Stomach (tissue), 9 donors: ENCODE measurements around the gene SIGLEC8. TPM values are rescaled to one million over a fixed set of nuclear protein-coding genes. Genes with fewer than 3 reads are reported as not detected.
"Not testable (repeated sequence)": the region's sequence is repeated elsewhere in the genome, so short reads cannot be mapped to it uniquely, and the experiment has no call there.

Experiments
- DNase-seq, 2 donors: peaks; one replicate each; pipeline versions ENCODE4 v3.0.0 to v3.0.0-alpha.2; 2013 to 2019
- H3K27ac ChIP-seq, 5 donors: fragments of 200-600 bp in 4 of 5; sonication (generic) in 4 of 5; one replicate each; pipeline ENCODE4 v1.5.1; 2013 to 2019; ENCODE audit warnings: mild to moderate bottlenecking in 1 of 5, moderate library complexity in 1 of 5
- H3K27me3 ChIP-seq, 3 donors: fragments of 200-600 bp; sonication (generic); one replicate each; pipeline ENCODE4 v1.5.1; 2017 to 2019; ENCODE audit warnings: mixed run types in 1 of 3
- H3K36me3 ChIP-seq, 4 donors: fragments of 200-600 bp; sonication (generic); 1 replicate in 3 of 4; 2 replicates in 1 of 4; pipeline ENCODE4 v1.5.1; 2016 to 2019
- H3K4me1 ChIP-seq, 4 donors: fragments of 200-600 bp; sonication (generic); one replicate each; pipeline ENCODE4 v1.5.1; 2016 to 2019
- H3K4me3 ChIP-seq, 4 donors: fragments of 200-600 bp; sonication (generic) in 3 of 4; one replicate each; pipeline ENCODE4 v1.5.1; 2016 to 2019; ENCODE audit warnings: mild to moderate bottlenecking in 1 of 4
- H3K9me3 ChIP-seq, 4 donors: fragments of 200-600 bp; sonication (generic); one replicate each; pipeline ENCODE4 v1.5.1; 2016 to 2019
- EP300 ChIP-seq: sonication (generic); formaldehyde crosslinking; IDR thresholded peaks from one replicate; pipeline ENCODE4 v1.6.1; 2017; ENCODE audit warnings: antibody characterized with exemption
- POLR2A ChIP-seq, 4 donors: fragments of 450-650 bp; IDR thresholded peaks; one replicate each; pipeline ENCODE4 v1.6.1; 2016; ENCODE audit warnings: antibody characterized with exemption in 4 of 4, control low read depth in 2 of 4, mild to moderate bottlenecking in 1 of 4, moderate library complexity in 1 of 4
- POLR2AphosphoS5 ChIP-seq, 3 donors: sonication (generic); formaldehyde crosslinking; IDR thresholded peaks; one replicate each; pipeline ENCODE4 v1.6.1; 2016; ENCODE audit warnings: antibody characterized with exemption in 3 of 3
- WGBS, 5 donors: extraction: QIAGEN DNeasy Blood & Tissue Kit in 3 of 5; methylation state at CpG; one replicate each; pipeline versions ENCODE4 v1.1.5 to v1.1.7; 2013 to 2018; 5-methylcytosine and 5-hydroxymethylcytosine counted together
- intact Hi-C: fragments of 100-400 bp; cut with DNase I; formaldehyde crosslinking; loops from one replicate; pipeline ENCODE4 v1.15.1; 2023; ENCODE audit warnings: low total_unique reads
- polyA plus RNA-seq, 3 donors: library from polyadenylated mRNA; stranded (reverse); fragments of 200-250 nt; gene quantifications; one replicate each; pipeline ENCODE4 v1.2.3, GENCODE V29; 2013
- total RNA-seq, 5 donors: library from RNA; depleted of rRNA; stranded (reverse); fragments of >200 nt; gene quantifications; one replicate each; pipeline versions ENCODE4 v1.1.0 to v1.2.3, GENCODE V29; 2014 to 2016
- TF ChIP-seq, protein P1 (sequence below), 7 experiments: fragments of 450-650 bp in 4 of 7; fragments of 200-600 bp in 3 of 7; sonication (generic) in 3 of 7; IDR thresholded peaks; one replicate each; pipeline ENCODE4 v1.5.1; 2016 to 2019; ENCODE audit warnings: antibody characterized with exemption in 7 of 7, control low read depth in 2 of 7, mild to moderate bottlenecking in 1 of 7
- donor health status: healthy with polysubstance abuse.
- donor health status: Bipolar disorder and iron deficiency.
- donor health status: healthy.

The SIGLEC8 gene
- total and polyA plus RNA-seq, 8 donors: 0.20 to 2.3 (median 1.1) TPM; not detected in 3

DNA sequence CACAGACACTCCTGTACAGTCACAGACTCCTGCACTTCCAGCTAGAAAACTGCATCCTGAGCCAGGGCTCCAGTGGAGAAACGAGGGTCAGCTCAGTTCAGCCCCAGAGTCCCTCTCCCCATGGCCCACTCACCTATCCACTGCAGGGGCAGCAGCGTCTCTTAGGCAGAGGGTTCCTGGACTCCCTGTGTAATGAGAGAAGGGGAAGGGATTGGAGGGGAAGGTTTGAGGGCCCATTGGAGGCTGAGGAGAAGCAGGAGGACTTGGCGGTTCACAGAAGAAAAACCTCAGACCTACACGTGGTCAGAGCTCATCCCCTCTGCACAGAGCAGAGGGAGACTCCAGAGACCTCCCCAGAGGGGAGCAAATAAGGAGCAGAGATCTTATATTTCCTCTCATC lies 10.9 kb upstream of the SIGLEC8 start:
- DNase-seq: peak in 1 of 2 donors; percentile 15
- Histone ChIP-seq H3K36me3 (no peaks in the 10 kb centered on the region), H3K4me3 (no peak overlapping the region), H3K4me1 (peaks cover 0 to 9% (median 0%) of the 10 kb centered on the region in 4 donors), H3K27me3 (peaks cover 0 to 58% (median 8%) of the 10 kb centered on the region in 3 donors), H3K9me3 (no peaks in the 10 kb centered on the region), H3K27ac (no peak overlapping the region)
- TF ChIP-seq POLR2AphosphoS5 (IDR thresholded peaks at IDR 0.05): no peak
- TF ChIP-seq EP300: no peak
- no peak for TF ChIP-seq POLR2A (IDR thresholded peaks at IDR 0.05)
- TF ChIP-seq, protein P1, sequence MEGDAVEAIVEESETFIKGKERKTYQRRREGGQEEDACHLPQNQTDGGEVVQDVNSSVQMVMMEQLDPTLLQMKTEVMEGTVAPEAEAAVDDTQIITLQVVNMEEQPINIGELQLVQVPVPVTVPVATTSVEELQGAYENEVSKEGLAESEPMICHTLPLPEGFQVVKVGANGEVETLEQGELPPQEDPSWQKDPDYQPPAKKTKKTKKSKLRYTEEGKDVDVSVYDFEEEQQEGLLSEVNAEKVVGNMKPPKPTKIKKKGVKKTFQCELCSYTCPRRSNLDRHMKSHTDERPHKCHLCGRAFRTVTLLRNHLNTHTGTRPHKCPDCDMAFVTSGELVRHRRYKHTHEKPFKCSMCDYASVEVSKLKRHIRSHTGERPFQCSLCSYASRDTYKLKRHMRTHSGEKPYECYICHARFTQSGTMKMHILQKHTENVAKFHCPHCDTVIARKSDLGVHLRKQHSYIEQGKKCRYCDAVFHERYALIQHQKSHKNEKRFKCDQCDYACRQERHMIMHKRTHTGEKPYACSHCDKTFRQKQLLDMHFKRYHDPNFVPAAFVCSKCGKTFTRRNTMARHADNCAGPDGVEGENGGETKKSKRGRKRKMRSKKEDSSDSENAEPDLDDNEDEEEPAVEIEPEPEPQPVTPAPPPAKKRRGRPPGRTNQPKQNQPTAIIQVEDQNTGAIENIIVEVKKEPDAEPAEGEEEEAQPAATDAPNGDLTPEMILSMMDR (IDR thresholded peaks at IDR 0.05): no peak
- 40 to 61% (median 52%) methylated on average over 4 of the region's 4 CpGs for WGBS, 5 donors
- intact Hi-C loops: no loop called here

DNA sequence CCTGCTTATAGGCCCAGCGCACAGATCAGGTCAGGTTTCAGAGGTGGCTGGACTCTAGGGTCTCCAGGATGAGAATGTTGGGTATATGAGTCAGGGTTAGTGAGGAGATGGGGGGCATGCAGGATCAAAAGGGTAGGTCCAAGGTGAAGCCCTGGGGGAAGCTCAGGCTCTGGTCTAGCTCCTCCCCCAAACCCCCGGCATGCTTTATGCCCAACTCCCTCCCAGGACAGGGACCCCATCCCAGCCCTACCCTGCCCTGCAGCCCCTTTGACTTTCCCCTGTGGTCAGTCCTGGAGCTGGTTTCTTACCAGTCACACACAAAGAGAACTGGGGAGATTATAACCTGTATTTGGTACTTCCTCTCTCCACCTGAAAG lies 10.3 kb upstream of the SIGLEC8 start:
- TF ChIP-seq POLR2AphosphoS5 (IDR thresholded peaks at IDR 0.05) (no peak), EP300 (no peak), POLR2A (IDR thresholded peaks at IDR 0.05) (no peak)
- TF ChIP-seq, protein P1 (IDR thresholded peaks at IDR 0.05): no peak
- no peak for DNase-seq

DNA sequence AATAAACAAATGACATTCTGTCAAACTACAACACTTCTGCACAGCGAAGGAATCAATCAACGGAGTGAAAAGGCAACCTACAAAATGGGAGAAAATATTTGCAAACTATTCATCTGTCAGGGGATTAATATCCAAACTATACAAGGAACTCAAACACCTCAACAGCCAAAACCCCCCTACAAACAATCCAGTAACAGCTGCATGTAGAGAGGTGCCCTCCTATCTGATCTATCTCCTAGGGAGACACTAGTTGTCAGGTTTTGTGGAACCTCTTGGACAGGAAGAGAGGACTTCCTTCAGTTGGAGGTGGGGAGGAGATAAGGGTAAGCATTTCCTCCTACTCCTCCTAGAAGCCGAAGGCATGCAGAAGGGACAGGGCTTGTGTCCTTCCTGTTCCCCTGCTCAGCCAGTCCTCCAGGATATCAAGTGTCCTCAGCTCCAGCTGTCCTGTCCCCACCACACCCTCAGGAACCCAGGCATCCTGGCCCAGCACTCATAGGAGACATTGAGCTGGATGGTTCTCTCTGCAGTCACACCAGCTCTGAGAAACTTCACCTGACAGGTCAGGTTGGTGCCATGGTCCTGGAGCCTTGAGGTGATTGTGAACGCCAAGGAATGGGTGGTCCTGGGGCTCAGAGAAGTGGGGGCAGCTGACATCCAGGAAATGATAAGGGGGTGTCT lies 9.8 kb upstream of the SIGLEC8 start:
- Histone ChIP-seq H3K9me3 (no peaks in the 10 kb centered on the region), H3K36me3 (no peaks in the 10 kb centered on the region), H3K27me3 (peaks cover 0 to 58% (median 8%) of the 10 kb centered on the region in 3 donors), H3K27ac (no peak overlapping the region), H3K4me1 (no peaks in the 10 kb centered on the region), H3K4me3 (no peak overlapping the region)
- 60 to 72% (median 68%) methylated on average over 4 of the region's 4 CpGs for WGBS, 5 donors
- intact Hi-C loops: no loop called here
- no peak for TF ChIP-seq POLR2A (IDR thresholded peaks at IDR 0.05)
- TF ChIP-seq EP300: no peak
- TF ChIP-seq POLR2AphosphoS5 (IDR thresholded peaks at IDR 0.05): no peak
- TF ChIP-seq, protein P1 (IDR thresholded peaks at IDR 0.05): no peak
- DNase-seq: peak in 1 of 2 donors; percentile 4

More for the DNA sequence above, 10.3 kb upstream of the SIGLEC8 start:
- Histone ChIP-seq H3K4me3 (no peak overlapping the region), H3K36me3 (no peaks in the 10 kb centered on the region), H3K27ac (no peak overlapping the region), H3K4me1 (peaks cover 0 to 5% (median 0%) of the 10 kb centered on the region in 4 donors), H3K27me3 (peaks cover 0 to 58% (median 8%) of the 10 kb centered on the region in 3 donors), H3K9me3 (no peaks in the 10 kb centered on the region)
- intact Hi-C loops: no loop called here
- 63 to 78% (median 76%) methylated on average over 2 of the region's 2 CpGs for WGBS, 5 donors

DNA sequence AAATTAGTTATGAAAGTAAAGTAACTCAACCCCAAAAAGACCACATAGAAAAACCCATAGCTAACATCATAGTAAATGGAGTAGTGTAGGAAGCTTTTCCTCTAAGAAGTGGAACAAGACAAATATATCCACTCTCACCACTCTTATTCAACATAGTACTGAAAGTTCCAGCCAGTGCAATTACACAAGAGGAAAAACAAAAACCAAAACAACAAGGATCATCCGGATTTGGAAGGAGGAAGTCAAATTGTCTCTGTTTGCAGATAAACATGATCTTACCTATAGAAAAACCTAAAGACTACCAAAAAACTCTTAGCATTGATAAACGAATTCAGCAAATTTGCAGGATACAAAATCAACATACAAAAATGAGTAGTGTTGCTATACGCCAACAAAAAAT lies 8.5 kb upstream of the SIGLEC8 start:
- H3K36me3 ChIP-seq: no peaks in the 10 kb centered on the region
- H3K9me3 ChIP-seq: no peaks in the 10 kb centered on the region
- no peak for DNase-seq
- H3K4me3 ChIP-seq: no peak overlapping the region
- no peak overlapping the region for H3K27ac ChIP-seq
- peaks cover 0 to 60% (median 18%) of the 10 kb centered on the region in 3 donors for H3K27me3 ChIP-seq
- peaks cover 0 to 8% (median 0%) of the 10 kb centered on the region in 4 donors for H3K4me1 ChIP-seq
- WGBS, 5 donors: 53 to 68% (median 58%) methylated on average over 3 of the region's 3 CpGs
- intact Hi-C loops: no loop called here
- TF ChIP-seq EP300: no peak
- TF ChIP-seq POLR2A (IDR thresholded peaks at IDR 0.05): no peak
- TF ChIP-seq POLR2AphosphoS5 (IDR thresholded peaks at IDR 0.05): no peak
- TF ChIP-seq, protein P1 (IDR thresholded peaks at IDR 0.05): no peak

DNA sequence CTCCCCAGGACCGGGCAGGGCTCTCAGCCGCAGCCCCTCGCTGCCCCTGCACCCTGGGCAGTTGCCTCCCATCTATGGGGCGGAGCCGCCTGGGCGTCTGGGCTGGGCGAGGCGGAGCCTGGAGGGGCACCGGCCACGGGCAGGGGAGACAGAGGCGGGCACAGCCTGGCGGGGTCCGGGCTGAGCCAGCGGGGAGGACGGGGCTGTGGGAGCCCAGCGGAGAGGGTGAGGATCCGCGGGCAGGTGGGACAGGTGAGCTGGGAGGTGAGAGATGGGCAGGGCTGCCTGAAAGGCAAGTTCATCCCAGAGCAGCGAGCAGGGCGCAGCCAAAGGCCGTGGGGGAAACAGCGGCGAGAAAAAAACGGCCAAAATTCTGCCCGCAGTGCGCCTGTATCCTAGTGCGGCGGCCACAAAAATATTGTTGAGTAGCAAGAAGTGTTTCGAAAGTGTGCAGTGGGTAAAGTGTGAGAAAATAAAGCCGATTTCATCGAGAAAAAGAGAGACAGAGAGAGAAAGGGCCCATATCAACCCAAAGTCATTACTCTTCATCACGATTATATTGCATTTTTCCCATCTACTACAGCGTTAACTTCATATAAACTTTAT lies 5.8 kb upstream of the SIGLEC8 start:
- intact Hi-C loops, H3K27ac ChIP-seq, H3K4me3 ChIP-seq, H3K9me3 ChIP-seq, DNase-seq, H3K36me3 ChIP-seq: not testable (repeated sequence)
- peaks cover 0 to 14% (median 0%) of the 10 kb centered on the region in 4 donors for H3K4me1 ChIP-seq
- peaks cover 0 to 65% (median 19%) of the 10 kb centered on the region in 3 donors for H3K27me3 ChIP-seq
- 22 to 36% (median 32%) methylated on average over 11 to 15 of the region's 33 CpGs for WGBS, 5 donors
